ENCODE results near the gene OR10G6.

The OR10G6 gene

DNA sequence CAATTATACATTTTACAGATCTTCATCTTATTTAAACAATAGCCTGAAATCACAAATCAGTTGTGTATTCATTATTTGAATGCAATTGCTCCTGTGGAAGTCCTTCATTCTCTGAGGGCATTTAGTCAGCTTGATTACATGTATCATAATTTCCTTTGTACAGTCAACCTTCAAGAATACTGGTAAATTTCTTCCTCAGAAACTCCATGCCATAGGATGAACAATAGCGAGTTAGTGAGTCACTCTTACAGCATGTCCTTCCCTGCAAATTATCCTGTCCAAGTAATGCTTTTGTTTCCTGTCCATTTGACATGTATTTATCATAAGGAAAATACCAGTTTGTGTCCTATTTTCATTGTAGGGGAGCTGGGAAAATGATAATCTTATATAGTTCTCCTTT is 21.1 kb downstream of the OR10G6 start:
- TF ChIP-seq CTCF (IDR thresholded peaks at IDR 0.05; ENCODE audit: insufficient read depth, low read length, poor library complexity, severe bottlenecking), result no peak
- H3K36me3 ChIP-seq (ENCODE audit: control insufficient read depth, insufficient read depth, low read length), result no peaks in the 10 kb centered on the region
- DNase-seq (ENCODE audit: extremely low read depth, insufficient read length), result no peak
- no peaks in the 10 kb centered on the region; the same call in 1 of the 2 replicates for H3K27me3 ChIP-seq (replicated peaks; ENCODE audit: control insufficient read depth, insufficient read depth, low read length)
- no peak overlapping the region for H3K4me3 ChIP-seq (replicated peaks; ENCODE audit: low read depth, low read length)

DNA sequence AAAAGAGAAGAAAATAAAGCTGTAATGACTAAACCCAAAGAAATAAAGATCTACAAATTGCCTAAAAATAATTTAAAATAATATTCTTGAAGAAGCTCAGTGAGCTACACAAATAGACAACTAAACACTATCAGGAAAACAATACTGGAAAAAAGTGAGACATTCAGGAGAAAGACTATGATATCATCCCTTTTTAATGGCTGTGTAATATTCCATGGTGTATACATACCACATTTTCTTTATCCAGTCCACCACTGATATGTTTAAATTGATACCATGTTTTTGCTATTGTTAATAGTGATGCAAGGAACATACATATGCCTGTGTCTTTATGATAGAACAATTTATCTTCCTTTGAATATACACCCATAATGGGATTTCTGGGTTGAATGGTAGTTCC is 38.2 kb downstream of the OR10G6 start:
- DNase-seq (ENCODE audit: extremely low read depth, insufficient read length), result no peak
- no peak overlapping the region for H3K4me3 ChIP-seq (replicated peaks; ENCODE audit: low read depth, low read length)
- no peaks in the 10 kb centered on the region for H3K27me3 ChIP-seq (replicated peaks; ENCODE audit: control insufficient read depth, insufficient read depth, low read length)
- no peak for TF ChIP-seq CTCF (IDR thresholded peaks at IDR 0.05; ENCODE audit: insufficient read depth, low read length, poor library complexity, severe bottlenecking)
- H3K36me3 ChIP-seq (ENCODE audit: control insufficient read depth, insufficient read depth, low read length), result no peaks in the 10 kb centered on the region

- no peaks in the 10 kb centered on the region for H3K36me3 ChIP-seq (ENCODE audit: control insufficient read depth, insufficient read depth, low read length)
- H3K4me3 ChIP-seq (replicated peaks; ENCODE audit: low read depth, low read length), result no peak overlapping the region
- DNase-seq (ENCODE audit: extremely low read depth, insufficient read length), result no peak
- no peaks in the 10 kb centered on the region for H3K27me3 ChIP-seq (replicated peaks; ENCODE audit: control insufficient read depth, insufficient read depth, low read length)
- TF ChIP-seq CTCF (IDR thresholded peaks at IDR 0.05; ENCODE audit: insufficient read depth, low read length, poor library complexity, severe bottlenecking), result no peak
Observed at GRCh38 chr11:123945132-123945531, 49.8 kb downstream of the OR10G6 start.
